GM21423 (cell line): ENCODE data around the gene C12orf56.
"Not testable (repeated sequence)": the region's sequence is repeated elsewhere in the genome, so short reads cannot be mapped to it uniquely, and the experiment has no call there.

Experiments
- ATAC-seq: cut with Tn5 transposase; IDR thresholded peaks from one replicate; pipeline ENCODE4 v1.9.1; 2021; ENCODE audit warnings: mild to moderate bottlenecking, moderate library complexity; ENCODE audit not compliant: unreplicated experiment

Gene C12orf56

GRCh38 chr12:64319540-64320225 is 70.9 kb downstream of the C12orf56 start:
- ATAC-seq, result not testable (repeated sequence)

DNA sequence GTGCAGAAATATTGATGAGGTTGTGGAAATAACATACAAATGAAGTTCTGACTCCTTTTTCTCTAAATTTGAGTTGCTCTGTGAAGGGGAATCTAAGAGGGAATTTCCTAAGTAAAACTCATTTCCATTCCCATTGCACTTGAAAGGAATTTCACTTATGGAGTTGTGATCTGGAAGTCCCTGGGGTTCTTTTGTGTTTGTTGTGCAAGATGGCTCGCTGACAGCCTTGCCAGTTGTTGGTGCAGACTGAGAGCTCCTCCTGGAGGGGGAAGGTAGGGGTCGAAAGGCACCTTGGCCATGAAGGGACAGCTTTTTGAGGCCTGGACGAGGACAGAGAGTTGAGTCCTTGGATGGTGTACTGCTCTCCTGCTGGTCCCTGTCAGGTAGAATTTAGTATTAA is 72.0 kb downstream of the C12orf56 start:
- ATAC-seq, result no peak

GRCh38 chr12:64311877-64312276 is 78.7 kb downstream of the C12orf56 start:
- ATAC-seq, result no peak

DNA sequence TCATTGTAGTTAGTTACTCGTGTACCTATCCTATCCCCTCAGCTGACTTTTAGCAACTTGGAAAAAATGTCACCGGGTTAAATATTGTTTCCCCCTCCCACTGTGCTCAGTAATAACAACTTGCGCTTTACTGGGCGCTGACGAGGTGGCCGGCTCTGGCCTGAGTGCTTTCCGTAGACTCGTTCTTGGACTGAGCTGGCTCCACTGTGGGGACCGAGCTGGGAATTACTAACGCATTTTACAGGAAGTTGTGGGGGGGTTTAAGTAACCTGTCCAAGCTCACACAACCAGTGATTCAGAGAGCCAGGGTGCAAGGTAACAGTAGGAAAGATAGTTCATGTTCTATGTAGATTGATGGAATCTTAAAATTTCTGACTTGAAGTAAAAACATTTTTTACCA is 86.0 kb downstream of the C12orf56 start:
- no peak for ATAC-seq

DNA sequence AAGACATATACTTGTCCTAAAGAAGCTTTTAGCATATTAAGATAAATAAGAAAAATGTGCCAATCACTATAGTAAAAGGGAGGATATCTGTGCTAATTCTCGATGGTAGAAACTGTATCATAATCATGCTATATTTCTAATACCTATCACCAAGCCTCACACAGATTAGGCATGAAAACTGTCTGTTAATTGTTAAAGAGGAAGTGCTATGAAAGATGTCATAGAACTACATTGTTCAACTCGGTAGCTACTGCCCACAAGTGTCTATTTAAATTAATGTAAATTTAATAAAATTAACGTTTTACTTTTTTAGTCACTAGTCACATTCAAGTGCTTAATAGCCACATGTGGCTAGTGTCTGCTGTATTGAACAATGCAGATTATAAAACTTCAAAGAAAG is 90.9 kb downstream of the C12orf56 start:
- ATAC-seq, result no peak

GRCh38 chr12:64296301-64296700 is 94.3 kb downstream of the C12orf56 start:
- ATAC-seq, result no peak

GRCh38 chr12:64293654-64294364 is 96.7 kb downstream of the C12orf56 start:
- ATAC-seq, result no peak

GRCh38 chr12:64293174-64293573 is 97.4 kb downstream of the C12orf56 start:
- ATAC-seq, result not testable (repeated sequence)

DNA sequence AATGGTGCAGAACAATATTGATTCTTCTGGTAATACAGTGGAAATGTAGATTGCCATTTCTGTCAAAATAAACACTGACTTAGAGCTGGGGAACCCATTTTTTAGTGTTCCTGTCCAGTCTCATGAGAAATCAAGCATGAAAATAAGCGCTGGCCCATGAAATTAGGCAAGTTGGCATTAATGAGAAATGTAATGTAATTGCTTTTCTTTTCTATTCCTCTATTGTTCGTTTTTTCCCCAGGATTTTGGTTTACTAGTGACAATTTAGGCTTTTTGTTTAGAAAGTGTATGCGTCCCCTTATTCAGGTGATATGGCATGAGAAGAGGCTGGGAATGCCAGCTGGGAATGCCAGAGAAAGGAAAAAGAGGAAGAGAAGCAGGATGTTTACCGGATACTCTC is 104.0 kb downstream of the C12orf56 start:
- no peak for ATAC-seq

DNA sequence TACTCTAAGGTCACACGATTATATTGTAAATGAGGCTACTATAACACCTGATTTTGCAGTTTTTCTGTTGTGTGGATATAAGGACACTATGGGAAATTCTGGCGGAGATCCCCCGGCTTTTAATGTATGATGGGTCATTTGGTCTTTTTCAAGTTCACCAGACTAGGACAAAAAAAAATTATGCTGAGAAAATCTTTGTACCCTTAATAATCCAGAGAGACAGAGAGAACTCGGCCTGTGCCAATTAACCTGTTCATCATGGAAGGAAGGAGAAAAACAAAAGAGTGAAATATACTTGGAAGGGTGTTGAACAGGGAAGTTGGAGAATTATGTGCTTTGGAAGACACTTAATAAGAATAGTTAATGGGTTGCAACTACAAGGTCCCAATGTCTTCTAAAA is 106.3 kb downstream of the C12orf56 start:
- ATAC-seq, result no peak

DNA sequence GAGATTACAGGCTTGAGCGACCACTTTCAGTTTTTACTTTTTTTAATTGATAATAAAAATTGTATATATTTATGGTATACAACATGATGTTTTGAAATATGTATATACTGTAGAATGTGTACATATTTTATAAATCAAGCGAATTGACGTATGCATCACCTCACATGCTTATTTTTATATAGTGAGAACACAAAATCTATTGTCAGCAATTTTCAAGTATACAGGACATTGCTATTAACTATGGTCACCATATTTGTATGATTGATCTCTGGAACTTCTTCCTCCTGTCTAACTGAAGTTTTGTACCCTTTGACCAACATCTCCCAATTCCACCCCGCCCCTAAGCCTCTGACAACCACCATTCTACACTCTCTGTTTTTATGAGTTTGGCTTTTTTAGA is 112.1 kb downstream of the C12orf56 start:
- ATAC-seq, result no peak

GRCh38 chr12:64273527-64274403 is 116.8 kb downstream of the C12orf56 start:
- no peak for ATAC-seq

- ATAC-seq, result no peak
Measured at GRCh38 chr12:64270411-64270810, 120.1 kb downstream of the C12orf56 start.

- no peak for ATAC-seq
Measured at GRCh38 chr12:64269161-64269560, 121.4 kb downstream of the C12orf56 start.

DNA sequence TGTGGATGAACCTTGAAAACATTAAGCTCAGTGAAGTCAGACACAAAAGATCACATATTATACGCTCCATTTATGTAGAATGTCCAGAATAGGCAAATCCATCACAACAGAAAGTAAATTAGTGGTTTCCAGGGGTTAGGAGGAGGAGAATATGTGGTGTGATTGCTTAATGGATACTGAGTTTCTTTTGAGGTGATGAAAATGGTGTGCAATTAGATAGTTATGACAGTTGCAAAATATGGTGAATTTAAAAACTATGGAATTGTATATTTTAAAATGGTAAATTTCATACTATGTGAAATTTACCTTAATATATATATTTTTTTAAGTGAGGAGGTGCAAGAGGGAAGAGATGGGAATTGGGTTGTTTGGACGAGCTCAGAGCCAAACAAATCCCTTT is 122.1 kb downstream of the C12orf56 start:
- no peak for ATAC-seq

- no peak for ATAC-seq
Measured at GRCh38 chr12:64265839-64266238, 124.7 kb downstream of the C12orf56 start.

DNA sequence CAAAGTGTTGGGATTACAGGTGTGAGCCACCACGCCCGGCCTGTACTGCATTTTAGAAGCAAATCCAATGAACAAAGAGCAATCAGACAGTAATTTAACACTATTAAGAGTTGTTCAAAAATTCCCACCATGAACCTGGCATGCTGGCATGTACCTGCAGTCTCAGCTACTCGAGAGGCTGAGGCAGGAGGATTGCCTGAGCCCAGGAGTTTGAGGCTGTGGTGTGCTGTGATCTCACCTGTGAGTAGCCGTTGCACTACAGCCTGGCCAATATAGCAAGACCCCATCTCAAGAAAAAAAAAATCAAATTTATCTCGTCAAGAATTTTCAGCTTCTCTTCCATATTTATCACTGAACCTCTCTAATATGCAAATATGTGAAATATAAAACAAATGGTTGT is 128.7 kb downstream of the C12orf56 start:
- no peak for ATAC-seq

DNA sequence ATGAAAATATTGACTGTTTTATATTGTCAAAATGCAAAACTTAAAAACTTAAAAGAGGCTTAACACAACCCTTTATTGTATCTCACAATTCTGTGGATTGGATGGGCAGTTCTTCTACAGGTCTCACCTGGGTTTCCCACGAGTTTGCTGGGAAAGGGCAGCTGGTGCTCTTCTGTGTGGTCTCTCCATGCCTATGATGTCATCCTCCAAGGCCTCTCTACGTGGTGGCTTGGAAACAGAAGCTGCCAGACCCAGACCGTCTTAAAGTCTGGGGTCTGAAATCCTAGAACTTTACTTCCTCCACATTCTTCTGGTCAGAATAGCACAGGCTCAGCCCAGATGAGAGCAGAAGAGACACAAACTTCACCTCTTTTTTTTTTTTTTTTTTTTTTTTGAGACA is 132.0 kb downstream of the C12orf56 start:
- ATAC-seq, result no peak

DNA sequence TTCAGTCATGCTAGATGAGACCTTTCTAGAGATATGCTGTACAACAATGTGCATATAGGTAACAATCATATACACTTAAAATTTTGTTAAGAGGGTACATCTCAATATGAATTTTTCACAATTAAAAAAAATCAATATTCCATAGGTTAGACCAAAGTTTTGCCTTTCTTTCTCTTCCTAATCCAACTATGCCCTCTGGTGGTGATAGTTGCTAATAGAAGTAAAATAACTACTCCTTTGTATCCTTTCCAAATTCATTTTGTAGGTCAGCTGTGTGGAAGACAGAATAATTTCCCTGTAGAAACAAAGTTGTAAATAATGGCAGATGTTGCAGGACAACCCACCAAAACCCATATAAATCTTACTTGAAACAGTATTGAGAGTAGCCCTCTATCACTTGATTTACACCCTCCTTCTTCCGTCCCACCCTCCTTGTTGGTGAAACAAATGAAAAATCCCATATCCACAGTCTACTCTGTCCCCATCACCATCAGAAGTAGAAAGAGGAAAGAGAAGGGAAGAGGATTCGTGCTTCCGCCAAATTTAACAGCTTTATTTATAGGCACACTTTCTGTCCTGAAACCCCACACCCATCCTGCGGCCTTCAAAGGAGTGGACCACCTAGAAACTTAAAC is 134.3 kb downstream of the C12orf56 start:
- ATAC-seq, result no peak

GRCh38 chr12:64255249-64255648 is 135.3 kb downstream of the C12orf56 start:
- ATAC-seq, result no peak

DNA sequence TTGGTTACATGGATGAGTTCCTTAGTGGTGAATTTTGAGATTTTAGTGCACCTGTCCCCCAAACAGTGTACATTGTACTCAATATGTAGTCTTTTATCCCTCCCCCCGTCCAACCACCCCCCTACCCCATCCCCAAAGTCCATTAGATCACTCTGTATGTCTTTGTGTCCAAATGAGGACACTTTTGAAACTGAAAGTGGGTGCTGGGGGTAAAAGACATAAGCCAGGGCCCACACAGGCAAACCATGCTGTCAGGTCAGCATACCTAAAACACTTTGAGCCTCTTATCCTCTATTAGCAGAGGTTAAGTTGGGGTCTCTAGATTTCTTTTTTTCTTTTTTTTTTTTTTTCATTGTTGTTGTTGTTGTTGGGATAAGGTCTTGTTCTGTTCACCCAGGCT is 137.2 kb downstream of the C12orf56 start:
- no peak for ATAC-seq
